ENCODE results near the gene IL1F10.
"Not testable (repeated sequence)": the region's sequence is repeated elsewhere in the genome, so short reads cannot be mapped to it uniquely, and the experiment has no call there.

Gene IL1F10

GRCh38 chr2:113081488-113082210 is 13.9 kb downstream of the IL1F10 start:
- DNase-seq (ENCODE audit: low spot score): no peak

- DNase-seq (ENCODE audit: low spot score): no peak
Observed at GRCh38 chr2:113083296-113083695, 15.5 kb downstream of the IL1F10 start.

- DNase-seq (ENCODE audit: low spot score): peak; percentile 21
Observed at GRCh38 chr2:113084249-113085000, 16.7 kb downstream of the IL1F10 start.

- no peak for DNase-seq (ENCODE audit: low spot score)
Observed at GRCh38 chr2:113085542-113085941, 17.8 kb downstream of the IL1F10 start.

GRCh38 chr2:113088213-113088992 is 20.6 kb downstream of the IL1F10 start:
- no peak for DNase-seq (ENCODE audit: low spot score)

- DNase-seq (ENCODE audit: low spot score): no peak
Observed at GRCh38 chr2:113089916-113090315, 22.1 kb downstream of the IL1F10 start.

- DNase-seq (ENCODE audit: low spot score): no peak
Observed at GRCh38 chr2:113091231-113091896, 23.6 kb downstream of the IL1F10 start.

- DNase-seq (ENCODE audit: low spot score): no peak
Observed at GRCh38 chr2:113092864-113093612, 25.3 kb downstream of the IL1F10 start.

- DNase-seq (ENCODE audit: low spot score): no peak
Observed at GRCh38 chr2:113093613-113093977, 25.8 kb downstream of the IL1F10 start.

GRCh38 chr2:113096306-113096705 is 28.5 kb downstream of the IL1F10 start:
- DNase-seq (ENCODE audit: low spot score): not testable (repeated sequence)

- not testable (repeated sequence) for DNase-seq (ENCODE audit: low spot score)
Observed at GRCh38 chr2:113096842-113097618, 29.3 kb downstream of the IL1F10 start.

- DNase-seq (ENCODE audit: low spot score): no peak
Observed at GRCh38 chr2:113098041-113098440, 30.3 kb downstream of the IL1F10 start.

GRCh38 chr2:113098532-113098931 is 30.8 kb downstream of the IL1F10 start:
- DNase-seq (ENCODE audit: low spot score): no peak

- no peak for DNase-seq (ENCODE audit: low spot score)
Observed at GRCh38 chr2:113102133-113102532, 34.4 kb downstream of the IL1F10 start.

GRCh38 chr2:113103277-113103676 is 35.5 kb downstream of the IL1F10 start:
- DNase-seq (ENCODE audit: low spot score): no peak

GRCh38 chr2:113104054-113104611 is 36.4 kb downstream of the IL1F10 start:
- no peak for DNase-seq (ENCODE audit: low spot score)

- DNase-seq (ENCODE audit: low spot score): no peak
Observed at GRCh38 chr2:113105047-113105785, 37.4 kb downstream of the IL1F10 start.

- DNase-seq (ENCODE audit: low spot score): no peak
Observed at GRCh38 chr2:113111121-113111520, 43.4 kb downstream of the IL1F10 start.

GRCh38 chr2:113111823-113112287 is 44.1 kb downstream of the IL1F10 start:
- no peak for DNase-seq (ENCODE audit: low spot score)
